DMS153 treated with DMSO at 0.1 percent for 48 hours (cell line): ENCODE measurements around the gene ATAD3A.

Source experiments
- DNase-seq: peaks from one replicate; lab custom pipeline; 2025; ENCODE audit not compliant: unreplicated experiment; lab: John Stamatoyannopoulos, UW

ATAD3A gene

GRCh38 chr1:1538334-1538733 lies 26.4 kb downstream of the ATAD3A start:
- DNase-seq = no peak

DNA sequence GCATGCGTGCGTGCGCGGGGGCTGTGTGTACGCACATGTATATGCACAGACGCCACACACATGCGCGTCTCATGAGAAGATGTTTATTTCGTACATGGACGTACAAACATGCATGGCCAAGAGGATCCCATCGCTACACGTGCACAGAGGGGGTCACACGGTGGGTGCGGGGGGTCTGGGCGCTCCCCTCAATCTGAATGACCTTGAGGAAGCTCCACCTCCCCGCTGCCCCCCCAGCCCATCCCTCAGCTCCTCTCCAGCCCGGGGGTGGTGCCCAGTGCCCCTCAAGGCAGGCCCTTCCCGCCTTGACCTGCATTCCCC lies 27.0 kb downstream of the ATAD3A start:
- no peak for DNase-seq

GRCh38 chr1:1539310-1540089 lies 27.5 kb downstream of the ATAD3A start:
- DNase-seq = no peak

DNA sequence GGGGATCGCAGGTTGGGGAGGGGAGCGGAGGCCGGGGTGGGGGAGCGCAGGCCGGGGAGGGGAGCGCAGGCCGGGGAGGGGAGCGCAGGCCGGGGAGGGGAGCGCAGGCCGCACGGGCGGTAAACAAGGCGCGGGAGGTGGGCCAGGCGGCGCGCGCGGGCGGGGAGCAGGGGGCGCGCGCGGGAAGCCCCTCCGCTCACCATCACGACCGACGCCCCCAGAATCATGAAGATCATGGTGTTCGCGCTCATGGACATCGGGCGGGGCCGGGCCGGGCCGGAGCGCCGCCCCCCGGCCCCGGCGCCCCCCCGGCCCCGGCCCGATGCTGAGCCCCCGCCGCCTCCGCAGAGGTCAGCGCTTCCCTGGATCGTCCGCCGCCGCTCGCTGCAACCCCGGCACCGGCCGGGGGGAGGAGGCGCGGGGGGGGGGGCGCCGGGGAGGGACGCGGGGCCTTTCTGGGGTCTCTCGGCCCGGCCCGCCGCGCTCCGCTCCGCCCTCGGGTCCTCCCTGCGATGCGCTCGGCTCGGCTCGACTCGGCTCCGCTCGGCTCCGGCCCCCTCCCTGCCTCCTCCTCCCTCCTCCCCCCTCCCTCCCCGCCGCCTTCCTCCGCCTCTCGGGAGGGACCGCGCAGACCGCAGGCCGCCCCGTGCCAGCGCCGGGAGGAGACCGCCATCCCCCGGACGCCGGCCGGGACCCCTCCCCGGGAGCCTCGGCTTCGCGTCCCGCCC lies 28.3 kb downstream of the ATAD3A start, which contains the start of gene TMEM240:
Gene TMEM240, minus strand, starts transcription at position 535 of the 728 bp plus-strand sequence. Its CDS starts 278 bp downstream, at position 257.
- no peak for DNase-seq

- no peak for DNase-seq
Measured at GRCh38 chr1:1540818-1541628, 29.1 kb downstream of the ATAD3A start.

DNA sequence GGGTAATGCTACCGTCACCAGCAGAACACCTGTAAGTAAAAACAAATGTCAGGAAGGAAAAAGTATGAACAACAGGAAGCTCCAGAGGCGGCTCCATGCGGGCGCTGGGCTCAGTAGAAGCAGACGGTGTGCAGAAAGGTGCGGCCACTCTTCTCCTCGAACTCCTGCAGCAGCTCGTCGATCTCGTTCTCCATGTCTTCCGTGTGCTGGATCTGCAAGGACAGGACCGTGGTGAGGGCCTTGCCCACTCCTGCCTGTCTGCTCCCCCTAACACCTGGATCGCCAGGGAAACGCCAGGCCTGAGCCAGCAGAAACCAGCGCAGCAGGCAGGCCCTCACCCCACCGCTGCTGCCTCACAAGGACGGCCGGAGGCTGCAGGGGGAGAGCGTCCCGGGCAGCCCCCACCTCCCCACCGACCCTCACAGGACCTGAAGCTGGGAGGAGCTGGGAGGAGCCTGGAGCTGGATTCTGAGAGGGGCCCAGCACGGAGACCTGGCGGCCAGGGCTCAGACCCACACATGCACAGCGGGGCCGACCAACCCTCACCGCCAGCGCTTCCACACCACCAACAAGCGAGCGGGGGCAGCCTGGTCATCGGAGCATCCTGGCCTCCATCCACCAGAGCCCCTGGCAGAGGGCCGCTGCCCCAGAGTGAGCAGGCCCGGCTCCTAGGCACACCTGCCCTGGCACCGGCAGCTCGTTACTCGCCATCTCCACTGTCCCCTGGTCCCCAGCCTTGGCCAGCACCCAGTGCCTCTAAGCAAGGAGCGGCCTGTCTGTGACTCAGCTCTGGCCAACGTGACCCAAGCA lies 30.2 kb downstream of the ATAD3A start:
- no peak for DNase-seq

- DNase-seq = no peak
Measured at GRCh38 chr1:1542766-1543705, 31.1 kb downstream of the ATAD3A start.

- no peak for DNase-seq
Measured at GRCh38 chr1:1543706-1544099, 31.7 kb downstream of the ATAD3A start.

DNA sequence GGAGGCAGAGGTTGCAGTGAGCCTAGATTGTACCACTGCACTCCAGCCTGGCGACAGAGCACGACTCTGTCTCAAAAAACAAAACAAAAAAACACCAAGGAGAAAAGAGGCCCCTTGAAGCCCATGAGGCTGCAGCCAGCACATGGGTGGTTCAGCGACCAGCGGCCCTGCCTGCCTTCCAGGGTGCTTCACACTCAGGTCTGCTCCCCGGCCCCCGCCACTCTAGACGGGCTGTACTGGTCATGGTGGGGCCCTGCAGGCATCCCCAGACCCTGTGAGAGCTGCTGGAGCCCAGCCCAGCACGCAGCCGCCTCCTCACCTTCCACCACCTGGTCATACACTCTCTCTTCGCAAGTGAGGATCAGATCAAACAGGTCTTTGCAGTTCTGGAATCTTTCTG lies 32.6 kb downstream of the ATAD3A start:
- DNase-seq = no peak

- DNase-seq = no peak
Measured at GRCh38 chr1:1545946-1546737, 34.2 kb downstream of the ATAD3A start.

DNA sequence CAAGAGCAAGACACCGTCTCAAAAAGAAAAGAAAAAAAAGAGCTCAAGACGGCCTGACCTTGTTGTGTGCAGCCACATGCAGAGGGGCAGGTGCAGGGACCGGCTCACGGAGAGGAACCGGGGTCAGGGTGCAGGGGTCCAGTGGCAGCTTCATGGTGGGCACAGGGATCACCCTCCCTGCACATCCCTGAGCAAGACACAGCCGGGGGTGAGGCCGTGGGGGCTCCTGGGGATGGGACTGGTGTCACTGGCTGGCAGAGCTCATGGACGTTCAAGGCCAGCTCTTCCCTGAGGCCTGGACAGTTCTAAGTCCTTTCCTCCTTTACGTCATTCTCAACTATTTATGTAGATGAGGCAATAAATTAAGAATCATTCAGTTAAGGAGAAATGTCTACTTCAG lies 35.0 kb downstream of the ATAD3A start:
- DNase-seq = no peak

GRCh38 chr1:1547476-1547875 lies 35.5 kb downstream of the ATAD3A start:
- DNase-seq = no peak

DNA sequence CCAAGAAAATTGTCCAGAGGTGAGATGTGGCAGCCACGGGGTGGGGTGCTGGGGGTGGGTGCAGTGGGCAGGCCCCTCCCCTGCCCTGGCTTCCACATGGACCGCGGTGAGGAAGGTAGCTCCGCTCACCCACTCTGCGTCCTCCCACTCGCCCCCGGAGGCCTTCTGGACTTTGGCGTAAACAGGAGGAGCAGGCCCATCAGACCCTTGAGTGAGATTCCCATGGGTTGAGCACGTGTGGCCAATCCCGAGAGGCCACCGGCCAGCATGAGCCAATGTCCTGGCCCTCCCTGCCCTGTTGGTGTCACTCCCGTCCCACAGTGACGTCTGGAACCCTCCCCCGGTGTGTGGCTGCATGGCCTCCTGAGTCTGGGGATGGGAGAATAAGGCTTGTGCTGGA lies 36.6 kb downstream of the ATAD3A start:
- no peak for DNase-seq

- DNase-seq = no peak
Measured at GRCh38 chr1:1550087-1550486, 38.1 kb downstream of the ATAD3A start.

DNA sequence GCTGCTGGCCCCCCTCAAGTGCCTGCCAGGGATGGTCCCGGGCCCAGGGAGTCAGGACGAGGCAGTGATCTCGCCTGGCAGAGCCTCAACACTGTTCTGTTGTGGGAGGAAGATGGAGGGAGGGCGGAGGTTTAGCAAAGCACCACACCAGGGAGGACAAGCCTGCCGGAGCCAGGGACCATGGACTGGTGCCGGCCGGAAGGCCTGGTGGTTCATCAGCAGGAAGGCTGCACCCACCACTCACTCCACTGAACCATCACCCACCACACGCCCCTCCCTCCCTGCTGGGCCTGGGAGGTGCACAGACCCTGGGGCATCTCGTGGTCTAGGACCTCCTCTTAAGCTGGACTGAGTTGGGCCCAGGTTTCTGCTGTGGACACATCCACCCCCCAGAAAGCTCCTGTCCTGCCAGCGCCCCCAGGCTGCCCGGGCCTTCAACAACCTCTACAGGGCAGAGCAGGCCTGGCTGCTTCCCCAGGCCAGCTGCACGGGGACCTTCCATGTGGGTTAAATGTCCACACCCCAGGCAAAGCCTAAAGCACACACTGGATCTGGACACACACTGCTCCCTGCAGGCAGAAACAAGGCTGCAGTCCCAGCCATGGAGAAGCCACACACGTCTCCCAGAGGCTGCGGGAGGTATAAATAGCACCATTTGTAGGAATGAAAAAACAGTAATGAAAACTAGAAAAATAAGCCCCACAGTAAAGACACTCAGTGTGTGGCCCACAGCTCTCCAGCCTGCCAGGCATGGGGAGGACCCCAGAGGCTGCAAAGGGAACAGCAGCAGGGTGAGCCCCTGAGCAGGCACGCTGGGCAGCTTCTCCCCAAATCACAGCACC lies 38.9 kb downstream of the ATAD3A start:
- DNase-seq = no peak

GRCh38 chr1:1551524-1552262 lies 39.7 kb downstream of the ATAD3A start:
- DNase-seq = no peak

DNA sequence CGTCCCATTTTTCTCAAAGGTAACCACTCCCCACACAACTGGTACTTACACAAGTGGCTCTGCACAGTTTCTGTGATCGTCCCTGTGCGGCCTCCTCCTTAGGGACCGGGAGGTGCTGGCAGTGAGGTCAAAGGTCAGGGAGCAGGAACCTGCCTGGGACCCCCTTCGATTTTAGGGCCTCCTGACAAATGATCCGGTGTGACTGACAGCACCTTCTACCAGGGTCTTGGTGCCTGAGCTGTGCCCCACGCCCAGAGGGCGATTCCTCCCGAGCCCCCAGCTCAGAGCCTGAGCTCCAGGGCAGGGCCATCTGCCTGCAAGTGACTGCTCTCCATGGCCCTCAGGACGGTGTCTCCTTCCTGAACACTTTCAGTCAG lies 40.3 kb downstream of the ATAD3A start:
- DNase-seq = no peak
